ENCODE measurements around the gene SLC5A11.

DNA sequence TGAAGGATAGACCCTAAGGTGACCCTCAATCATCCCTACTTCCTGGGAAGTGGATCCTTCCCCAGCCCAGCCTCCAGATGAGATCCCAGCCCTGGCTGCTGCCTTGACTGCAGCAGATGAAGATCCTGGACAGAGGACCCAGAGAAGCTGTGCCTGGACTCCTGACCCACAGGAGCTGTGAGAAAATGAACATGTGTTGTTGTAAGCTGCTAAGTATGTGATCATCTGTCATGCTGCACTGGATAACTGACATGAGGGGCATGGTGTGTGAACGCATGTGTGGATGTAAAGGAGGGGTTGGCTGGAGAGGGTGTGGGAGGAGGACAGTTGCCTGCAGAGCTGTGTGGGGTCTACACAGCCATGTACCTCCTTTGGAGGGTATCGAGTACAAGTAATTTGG is 69.3 kb downstream of the SLC5A11 start:
- no peak for TF ChIP-seq SUZ12 (IDR thresholded peaks at IDR 0.05)
- TF ChIP-seq SP1 (IDR thresholded peaks at IDR 0.05) = no peak
- TF ChIP-seq NFRKB (IDR thresholded peaks at IDR 0.05) = no peak
- no peak for TF ChIP-seq FOXA1 (IDR thresholded peaks at IDR 0.05)
- no peak for TF ChIP-seq ELF4 (IDR thresholded peaks at IDR 0.05)
- TF ChIP-seq TARDBP (IDR thresholded peaks at IDR 0.05) = no peak
- TF ChIP-seq, protein P1, sequence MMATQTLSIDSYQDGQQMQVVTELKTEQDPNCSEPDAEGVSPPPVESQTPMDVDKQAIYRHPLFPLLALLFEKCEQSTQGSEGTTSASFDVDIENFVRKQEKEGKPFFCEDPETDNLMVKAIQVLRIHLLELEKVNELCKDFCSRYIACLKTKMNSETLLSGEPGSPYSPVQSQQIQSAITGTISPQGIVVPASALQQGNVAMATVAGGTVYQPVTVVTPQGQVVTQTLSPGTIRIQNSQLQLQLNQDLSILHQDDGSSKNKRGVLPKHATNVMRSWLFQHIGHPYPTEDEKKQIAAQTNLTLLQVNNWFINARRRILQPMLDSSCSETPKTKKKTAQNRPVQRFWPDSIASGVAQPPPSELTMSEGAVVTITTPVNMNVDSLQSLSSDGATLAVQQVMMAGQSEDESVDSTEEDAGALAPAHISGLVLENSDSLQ (IDR thresholded peaks at IDR 0.05) = no peak
- no peak for TF ChIP-seq FOXM1 (IDR thresholded peaks at IDR 0.05; ENCODE audit: borderline replicate concordance)
